Neuron (in vitro differentiated cells): ENCODE data around the gene M1AP.

Experiments used
- H2AFZ ChIP-seq: one replicate; pipeline ENCODE4 v1.6.1; 2013; ENCODE audit warnings: low read depth, mild to moderate bottlenecking, inconsistent platforms, low read length, moderate library complexity
- H3K27me3 ChIP-seq: one replicate; pipeline ENCODE4 v1.6.1; 2013; ENCODE audit warnings: low read length; ENCODE audit not compliant: insufficient read depth
- H3K36me3 ChIP-seq: one replicate; pipeline ENCODE4 v1.6.1; 2013; ENCODE audit warnings: low read length; ENCODE audit not compliant: insufficient read depth
- H3K4me1 ChIP-seq: one replicate; pipeline ENCODE4 v1.6.1; 2013; ENCODE audit warnings: low read length; ENCODE audit not compliant: insufficient read depth
- H3K4me3 ChIP-seq: 2 replicates; pipeline ENCODE4 v1.5.1; 2013; ENCODE audit warnings: mild to moderate bottlenecking, low read length, moderate library complexity
- H3K9me3 ChIP-seq: one replicate; pipeline ENCODE4 v1.6.1; 2013; ENCODE audit warnings: low read length

Gene M1AP

GRCh38 chr2:74675090-74675489, 27.0 kb upstream of the M1AP start:
- no peaks in the 10 kb centered on the region for H3K9me3 ChIP-seq
- no peak overlapping the region for H2AFZ ChIP-seq
- H3K4me3 ChIP-seq = no peak overlapping the region
- H3K27me3 ChIP-seq = no peaks in the 10 kb centered on the region
- no peaks in the 10 kb centered on the region for H3K4me1 ChIP-seq
- H3K36me3 ChIP-seq = peaks cover 25% of the 10 kb centered on the region

- Histone ChIP-seq H3K4me3 (no peak overlapping the region), H3K9me3 (no peaks in the 10 kb centered on the region), H2AFZ (no peak overlapping the region), H3K4me1 (no peaks in the 10 kb centered on the region), H3K36me3 (peaks cover 22% of the 10 kb centered on the region), H3K27me3 (no peaks in the 10 kb centered on the region)
Observed at GRCh38 chr2:74673826-74674528, 25.8 kb upstream of the M1AP start.

DNA sequence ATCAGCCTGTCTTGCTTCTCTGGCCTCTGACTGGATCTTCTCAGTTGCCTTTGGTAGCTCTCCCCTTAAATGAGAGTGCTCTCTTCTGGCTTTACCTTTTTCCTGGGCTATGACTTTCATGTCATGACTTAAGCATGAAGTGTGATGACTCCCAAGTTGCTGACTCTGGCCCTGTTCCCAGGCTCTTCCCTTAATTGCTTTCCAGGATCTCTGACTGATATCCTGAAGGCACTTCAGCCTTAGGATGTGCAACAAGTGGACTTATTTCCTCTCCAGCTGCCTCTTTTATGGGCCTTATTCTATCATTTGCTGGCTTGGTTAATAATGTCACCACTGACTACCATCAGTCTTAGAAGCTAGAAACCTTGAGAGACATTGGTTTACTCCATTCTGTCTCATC, 23.3 kb upstream of the M1AP start:
- no peaks in the 10 kb centered on the region for H3K4me1 ChIP-seq
- no peaks in the 10 kb centered on the region for H3K9me3 ChIP-seq
- no peak overlapping the region for H3K4me3 ChIP-seq
- H3K36me3 ChIP-seq = peaks cover 18% of the 10 kb centered on the region
- H2AFZ ChIP-seq = no peak overlapping the region
- H3K27me3 ChIP-seq = no peaks in the 10 kb centered on the region

DNA sequence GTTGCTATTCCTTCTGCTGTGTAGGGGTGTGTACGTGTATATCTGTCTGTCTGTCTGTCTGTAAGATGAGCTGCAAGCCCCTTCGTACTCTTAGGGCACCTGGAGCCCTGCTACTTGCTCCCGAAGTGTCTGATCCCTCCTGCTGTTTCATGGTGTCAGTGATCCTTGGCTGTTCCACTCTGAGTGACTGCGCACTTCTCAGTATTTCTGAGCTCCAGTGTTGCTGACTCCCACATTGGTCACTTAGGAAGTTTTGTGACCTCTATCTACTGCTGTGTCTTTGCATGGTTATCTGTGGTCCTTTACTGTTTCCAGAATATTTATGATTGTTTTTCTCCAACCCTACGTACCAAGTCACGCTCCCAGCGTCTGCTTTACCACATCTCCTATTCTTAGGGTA, 22.1 kb upstream of the M1AP start:
- H3K4me3 ChIP-seq = no peak overlapping the region
- peaks cover 7% of the 10 kb centered on the region for H3K36me3 ChIP-seq
- H2AFZ ChIP-seq = no peak overlapping the region
- no peaks in the 10 kb centered on the region for H3K4me1 ChIP-seq
- no peaks in the 10 kb centered on the region for H3K9me3 ChIP-seq
- H3K27me3 ChIP-seq = no peaks in the 10 kb centered on the region

- Histone ChIP-seq H3K36me3 (no peaks in the 10 kb centered on the region), H3K4me3 (no peak overlapping the region), H2AFZ (no peak overlapping the region), H3K9me3 (no peaks in the 10 kb centered on the region), H3K27me3 (no peaks in the 10 kb centered on the region), H3K4me1 (no peaks in the 10 kb centered on the region)
Observed at GRCh38 chr2:74668087-74668486, 20.0 kb upstream of the M1AP start.

GRCh38 chr2:74659462-74659861, 11.3 kb upstream of the M1AP start:
- Histone ChIP-seq H3K4me1 (peaks cover 7% of the 10 kb centered on the region), H3K27me3 (no peaks in the 10 kb centered on the region), H2AFZ (no peak overlapping the region), H3K36me3 (peaks cover 12% of the 10 kb centered on the region), H3K9me3 (no peaks in the 10 kb centered on the region), H3K4me3 (no peak overlapping the region)

DNA sequence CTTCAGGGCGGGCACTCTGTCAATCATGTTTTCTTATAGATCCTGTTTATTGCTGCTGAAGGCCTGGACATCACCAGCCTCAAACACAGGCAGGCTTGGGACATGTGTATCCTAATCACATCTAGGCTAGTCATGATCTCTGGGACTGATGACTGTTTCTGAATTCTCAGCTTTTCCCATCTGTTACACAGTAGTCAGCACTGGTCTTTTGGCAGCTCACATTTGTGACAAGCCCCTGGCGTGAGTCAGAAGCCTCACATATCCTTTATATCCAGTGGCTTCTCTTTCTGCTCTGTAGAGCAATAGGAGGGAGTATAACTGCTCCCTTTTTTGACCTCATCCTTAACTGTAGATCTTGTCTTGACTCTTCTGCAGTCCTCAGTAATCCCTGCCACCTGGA, 10.4 kb upstream of the M1AP start:
- Histone ChIP-seq H3K36me3 (peaks cover 12% of the 10 kb centered on the region), H3K4me3 (no peak overlapping the region), H3K27me3 (no peaks in the 10 kb centered on the region), H3K9me3 (no peaks in the 10 kb centered on the region), H3K4me1 (peaks cover 8% of the 10 kb centered on the region), H2AFZ (no peak overlapping the region)

DNA sequence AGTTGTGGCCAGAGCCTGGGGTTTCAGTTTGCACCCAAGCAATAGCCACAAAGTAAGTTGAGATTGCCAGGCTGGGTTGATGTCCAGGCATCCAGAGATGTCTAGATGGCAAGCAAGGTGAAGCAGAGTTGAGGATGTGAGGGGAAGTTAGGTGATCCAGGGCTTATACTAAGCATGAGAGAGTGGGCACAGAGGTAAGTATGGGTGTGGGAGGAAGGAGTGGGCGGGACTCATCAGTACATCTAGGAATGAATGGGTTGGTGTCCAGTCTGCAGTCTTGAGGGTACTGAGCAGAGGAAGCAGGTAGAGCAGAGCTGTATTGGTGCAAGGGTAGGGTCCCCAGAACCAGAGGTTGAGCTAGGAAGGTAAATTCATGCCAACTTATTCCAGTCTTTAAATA, 7.4 kb upstream of the M1AP start:
- no peaks in the 10 kb centered on the region for H3K9me3 ChIP-seq
- H2AFZ ChIP-seq = no peak overlapping the region
- H3K4me1 ChIP-seq = peaks cover 9% of the 10 kb centered on the region
- peaks cover 9% of the 10 kb centered on the region for H3K36me3 ChIP-seq
- no peak overlapping the region for H3K4me3 ChIP-seq
- H3K27me3 ChIP-seq = peaks cover 10% of the 10 kb centered on the region

DNA sequence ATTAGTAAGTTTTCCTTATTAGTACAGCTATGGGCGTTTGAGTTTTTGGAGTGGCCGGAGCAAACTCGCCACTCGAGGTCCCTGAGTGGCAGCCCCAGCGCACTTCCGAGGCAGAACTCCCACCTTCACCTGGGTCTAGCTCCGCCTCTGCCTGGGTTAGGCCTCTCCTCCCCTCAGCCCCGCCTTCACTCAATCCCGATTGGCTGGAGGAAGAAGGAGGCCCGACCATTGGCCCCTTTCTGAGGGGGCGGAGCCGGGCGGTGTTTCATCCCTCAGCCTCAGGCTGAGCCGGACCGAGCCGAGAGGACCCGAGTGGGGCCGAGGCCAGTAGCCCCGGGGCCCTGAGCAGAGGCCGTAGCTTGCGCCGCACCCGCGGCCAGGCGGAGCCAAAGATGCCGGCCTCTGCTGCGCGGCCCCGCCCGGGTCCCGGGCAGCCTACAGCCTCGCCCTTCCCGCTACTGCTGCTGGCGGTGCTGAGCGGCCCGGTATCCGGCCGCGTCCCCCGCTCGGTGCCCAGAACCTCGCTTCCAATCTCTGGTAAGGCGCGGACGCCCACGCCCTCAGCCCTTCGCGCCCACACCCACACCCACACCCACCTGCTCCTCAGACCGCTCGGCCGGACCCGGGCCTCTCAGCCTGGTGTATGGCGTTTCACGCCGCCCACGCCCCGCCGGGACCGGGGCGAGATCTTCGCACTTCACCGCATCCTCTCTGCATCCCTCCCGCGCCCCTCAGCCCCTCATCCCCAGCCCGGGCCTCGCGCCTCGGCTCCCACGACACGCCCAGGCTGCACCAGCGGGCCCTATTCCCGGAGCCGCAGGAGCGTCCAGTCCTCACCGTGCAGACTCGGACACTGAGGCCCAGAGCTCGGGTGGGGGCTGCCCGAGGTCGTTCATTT, 6.1 kb upstream of the M1AP start, which contains the start of gene SEMA4F:
Gene SEMA4F (plus strand): TSS at position 263 of the 898 bp plus-strand sequence. CDS start 130 bp downstream, at position 393.
- Histone ChIP-seq H3K27me3 (peaks cover 13% of the 10 kb centered on the region), H2AFZ (peak within 1 kb of the TSS; percentile 100), H3K9me3 (peaks cover 2% of the 10 kb centered on the region), H3K36me3 (peaks cover 5% of the 10 kb centered on the region), H3K4me3 (peak within 1 kb of the TSS; percentile 88), H3K4me1 (peaks cover 9% of the 10 kb centered on the region)

DNA sequence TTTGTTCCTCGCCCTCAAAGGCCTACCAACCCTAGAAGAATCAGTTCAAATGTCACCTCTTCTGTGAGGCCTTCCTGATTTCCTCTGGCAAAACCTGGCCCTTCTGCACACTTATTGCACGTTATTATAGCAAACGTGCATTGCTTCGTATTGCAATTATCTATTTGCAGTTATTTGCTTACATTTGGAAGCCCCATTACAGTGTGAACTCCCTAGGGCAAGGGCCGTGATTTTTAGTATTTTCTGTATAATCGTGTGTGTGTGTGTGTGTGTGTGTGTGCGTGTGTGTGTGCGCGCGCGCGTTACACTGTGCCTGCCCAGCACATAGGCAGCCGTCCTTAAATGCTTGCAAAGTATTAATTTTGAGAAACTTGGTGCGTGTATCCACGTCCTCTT, 5.5 kb upstream of the M1AP start:
- peaks cover 5% of the 10 kb centered on the region for H3K36me3 ChIP-seq
- peaks cover 9% of the 10 kb centered on the region for H3K4me1 ChIP-seq
- H3K4me3 ChIP-seq = peak overlapping the region; percentile 88
- peaks cover 13% of the 10 kb centered on the region for H3K27me3 ChIP-seq
- H2AFZ ChIP-seq = peak overlapping the region; percentile 42
- H3K9me3 ChIP-seq = peaks cover 2% of the 10 kb centered on the region

DNA sequence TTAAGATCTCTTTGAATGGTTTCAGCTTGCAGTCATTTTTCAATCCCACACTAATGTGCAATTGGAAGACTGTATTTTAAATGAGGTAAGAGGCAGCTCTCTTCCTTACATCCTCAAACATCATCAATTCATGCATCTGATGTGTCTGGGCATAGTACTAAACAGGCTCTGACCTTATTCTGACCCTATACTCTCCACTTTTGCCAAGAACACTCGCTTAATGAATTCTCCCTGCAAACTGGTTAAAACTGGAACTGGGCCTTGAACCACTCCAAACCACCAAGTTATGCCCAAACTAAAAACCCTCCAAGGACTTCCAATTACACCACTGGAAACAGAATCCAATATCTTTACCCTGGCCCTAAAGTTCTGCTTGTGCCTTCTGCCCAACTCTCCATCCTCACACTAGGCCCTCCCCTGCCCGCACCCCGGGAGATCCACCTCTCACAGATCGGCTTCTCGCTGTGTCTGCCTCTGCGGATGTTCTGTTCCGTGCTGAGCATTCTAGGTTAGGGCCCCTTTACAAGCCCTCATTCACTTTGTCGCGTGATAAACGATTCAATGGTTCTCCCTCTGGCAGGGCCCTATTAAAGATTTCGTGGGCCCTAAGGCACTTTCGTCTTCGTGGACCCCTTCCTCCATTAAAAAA, 1.2 kb downstream of the M1AP start:
- H3K4me1 ChIP-seq = peaks cover 12% of the 10 kb centered on the region
- peaks cover 9% of the 10 kb centered on the region for H3K27me3 ChIP-seq
- no peaks in the 10 kb centered on the region for H3K36me3 ChIP-seq
- H3K9me3 ChIP-seq = peaks cover 2% of the 10 kb centered on the region
- H2AFZ ChIP-seq = no peak overlapping the region
- H3K4me3 ChIP-seq = no peak overlapping the region

DNA sequence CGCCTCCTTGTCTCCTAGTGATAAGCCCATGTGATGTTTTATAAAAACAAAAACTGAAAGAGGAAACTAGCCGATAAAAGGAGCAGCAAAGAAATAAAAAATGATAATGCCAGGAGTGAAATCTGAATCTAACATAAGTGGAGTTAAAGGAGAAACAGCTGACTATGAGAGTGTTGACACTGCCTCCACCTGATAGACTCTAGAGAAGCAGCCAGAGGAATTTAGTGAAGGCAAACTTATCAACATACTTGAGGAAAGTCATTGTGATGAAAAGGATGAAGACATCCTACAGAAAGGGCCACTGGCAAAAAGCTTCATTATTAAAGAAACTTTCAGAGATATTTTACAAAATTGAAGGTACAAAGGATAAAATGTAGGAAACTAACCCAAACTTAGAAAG, 1.9 kb downstream of the M1AP start:
- Histone ChIP-seq H3K27me3 (peaks cover 9% of the 10 kb centered on the region), H3K4me3 (no peak overlapping the region), H3K9me3 (peaks cover 2% of the 10 kb centered on the region)

GRCh38 chr2:74645344-74645743, 2.8 kb downstream of the M1AP start:
- Histone ChIP-seq H3K27me3 (peaks cover under 1% of the 10 kb centered on the region), H3K4me3 (no peak overlapping the region)

More for the DNA sequence above, 1.9 kb downstream of the M1AP start:
- no peaks in the 10 kb centered on the region for H3K36me3 ChIP-seq
- peaks cover 12% of the 10 kb centered on the region for H3K4me1 ChIP-seq
- no peak overlapping the region for H2AFZ ChIP-seq

More at GRCh38 chr2:74645344-74645743, 2.8 kb downstream of the M1AP start:
- Histone ChIP-seq H3K4me1 (peaks cover 12% of the 10 kb centered on the region), H2AFZ (peak overlapping the region; percentile 28), H3K9me3 (peaks cover 2% of the 10 kb centered on the region), H3K36me3 (no peaks in the 10 kb centered on the region)
